Dedifferentiated amniotic fluid mesenchymal stem cell (primary cell): ENCODE data around the gene FRYL.
"Not testable (repeated sequence)": the region's sequence is repeated elsewhere in the genome, so short reads cannot be mapped to it uniquely, and the experiment has no call there.

Experiments
- DNase-seq: peaks from one replicate; pipeline ENCODE4 v3.0.0-alpha.2; 2016; ENCODE audit errors: extremely low spot score

The FRYL gene

GRCh38 chr4:48490680-48491513 is 289.2 kb downstream of the FRYL start:
- DNase-seq: no peak

DNA sequence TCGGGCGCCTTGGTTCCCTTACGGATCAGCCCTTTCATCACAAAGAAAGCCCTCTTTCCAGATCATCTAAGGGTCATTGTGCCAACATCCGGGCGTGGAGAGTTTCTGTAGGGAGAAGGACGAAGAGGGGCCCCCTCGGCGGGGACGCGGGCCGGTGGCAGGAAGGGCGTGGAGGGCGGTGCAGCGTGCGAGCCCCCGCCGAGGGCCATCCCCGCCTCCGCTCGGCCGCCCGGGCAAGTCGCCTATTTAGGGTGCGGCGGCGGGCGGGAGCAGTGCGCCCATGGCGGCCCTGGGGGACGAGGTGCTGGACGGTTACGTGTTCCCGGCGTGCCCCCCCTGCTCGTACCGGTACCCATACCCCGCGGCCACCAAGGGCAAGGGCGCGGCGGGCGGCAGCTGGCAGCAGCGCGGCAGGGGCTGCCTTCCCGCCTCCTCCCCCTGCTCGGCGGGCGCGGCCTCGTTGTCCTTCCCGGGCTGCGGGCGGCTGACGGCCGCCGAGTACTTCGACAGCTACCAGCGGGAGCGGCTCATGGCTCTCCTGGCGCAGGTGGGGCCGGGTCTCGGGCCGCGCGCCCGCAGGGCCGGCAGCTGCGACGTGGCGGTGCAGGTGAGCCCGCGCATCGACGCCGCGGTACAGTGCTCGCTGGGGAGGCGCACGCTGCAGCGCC is 289.9 kb downstream of the FRYL start, which contains the start of gene ZAR1:
Gene ZAR1 (plus strand): TSS at position 241 of the 668 bp plus-strand sequence. CDS start 40 bp downstream, at position 281.
- no peak for DNase-seq

GRCh38 chr4:48489683-48490011 is 290.4 kb downstream of the FRYL start:
- no peak for DNase-seq

- DNase-seq: no peak
Measured at GRCh38 chr4:48484494-48485168, 295.4 kb downstream of the FRYL start.

DNA sequence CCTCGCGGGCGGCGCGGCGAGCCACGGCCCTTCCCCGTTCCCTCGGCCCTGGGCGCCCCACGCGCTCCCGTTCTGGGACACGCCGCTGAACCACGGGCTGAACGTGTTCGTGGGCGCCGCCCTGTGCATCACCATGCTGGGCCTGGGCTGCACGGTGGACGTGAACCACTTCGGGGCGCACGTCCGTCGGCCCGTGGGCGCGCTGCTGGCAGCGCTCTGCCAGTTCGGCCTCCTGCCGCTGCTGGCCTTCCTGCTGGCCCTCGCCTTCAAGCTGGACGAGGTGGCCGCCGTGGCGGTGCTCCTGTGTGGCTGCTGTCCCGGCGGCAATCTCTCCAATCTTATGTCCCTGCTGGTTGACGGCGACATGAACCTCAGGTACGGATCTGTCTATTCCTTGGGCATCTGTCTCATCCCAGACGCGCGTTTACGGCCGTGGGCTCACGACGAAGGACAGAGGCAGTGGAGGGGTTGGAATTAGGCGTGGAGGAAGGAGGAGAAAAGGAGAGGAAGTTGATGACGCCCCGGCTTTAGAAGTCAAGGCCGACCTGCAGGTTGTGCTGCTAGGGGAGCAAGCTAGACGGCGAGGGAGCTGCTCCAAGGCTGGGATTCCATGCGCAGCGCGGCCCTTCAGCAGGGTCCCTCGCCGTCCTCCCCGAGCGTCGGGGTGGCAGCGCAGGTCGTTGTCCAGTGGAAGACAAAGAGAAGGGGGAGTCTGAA is 296.1 kb downstream of the FRYL start:
- DNase-seq: no peak

GRCh38 chr4:48483006-48483776 is 296.9 kb downstream of the FRYL start, which contains the start of gene SLC10A4:
Gene SLC10A4 (plus strand): TSS chr4:48483343. CDS start chr4:48483562, 219 bp downstream.
- DNase-seq: no peak

DNA sequence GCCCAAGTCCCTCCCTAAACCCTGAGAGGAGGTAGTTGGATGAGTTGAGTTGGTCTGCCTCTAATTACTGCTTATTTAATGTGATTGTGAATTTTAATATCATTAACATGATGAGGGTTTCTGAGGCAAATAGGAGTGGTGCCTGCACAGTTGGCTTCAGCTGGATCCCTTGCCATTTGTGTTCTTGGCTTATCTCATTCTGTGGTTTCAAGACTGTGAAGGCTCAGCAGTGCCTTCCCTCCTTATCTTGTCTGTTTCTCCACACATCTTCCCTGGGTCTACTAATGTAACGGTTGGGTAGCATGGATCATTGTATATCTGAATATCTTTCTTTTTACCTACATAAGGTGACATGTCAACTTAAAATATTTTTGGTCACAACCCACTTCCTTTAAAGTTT is 298.5 kb downstream of the FRYL start:
- DNase-seq: no peak

DNA sequence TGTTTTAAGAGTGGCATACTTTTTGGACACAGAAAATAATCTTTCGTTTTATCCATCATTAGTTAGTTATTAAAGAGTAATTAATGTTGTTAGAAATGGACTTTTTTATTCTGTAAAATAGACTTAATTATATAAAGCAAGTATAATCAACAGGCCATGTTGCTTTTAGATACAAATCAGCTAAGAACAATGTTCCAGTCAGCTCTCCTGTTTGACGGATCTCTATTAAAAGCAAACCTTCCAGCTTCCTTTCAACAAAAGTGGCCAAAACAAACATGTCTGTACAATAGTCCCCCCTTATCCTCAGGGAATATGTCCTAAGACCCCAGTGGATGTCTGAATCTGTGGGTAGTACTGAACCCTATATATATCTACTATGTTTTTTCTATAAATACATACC is 301.8 kb downstream of the FRYL start:
- DNase-seq: no peak

- no peak for DNase-seq
Measured at GRCh38 chr4:48475770-48476169, 304.3 kb downstream of the FRYL start.

DNA sequence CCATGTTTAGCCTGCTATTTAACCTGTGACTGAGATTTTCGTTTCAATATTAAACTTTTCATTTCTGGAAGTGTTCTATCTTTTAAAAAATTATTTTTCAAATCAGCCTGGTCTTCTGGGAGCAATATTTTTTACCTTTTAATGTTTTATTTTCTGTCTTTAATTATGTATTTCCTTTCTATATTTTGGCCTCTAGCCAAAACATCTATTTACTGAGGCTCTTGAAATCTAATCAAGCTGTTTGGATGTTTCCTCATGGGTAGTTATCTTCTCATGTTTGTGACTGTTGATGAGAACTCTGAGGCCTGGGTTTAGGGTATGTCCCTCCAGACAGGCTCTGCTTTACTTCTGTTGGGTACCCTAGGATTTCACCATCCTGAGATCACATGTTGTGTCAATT is 307.3 kb downstream of the FRYL start:
- DNase-seq: no peak

DNA sequence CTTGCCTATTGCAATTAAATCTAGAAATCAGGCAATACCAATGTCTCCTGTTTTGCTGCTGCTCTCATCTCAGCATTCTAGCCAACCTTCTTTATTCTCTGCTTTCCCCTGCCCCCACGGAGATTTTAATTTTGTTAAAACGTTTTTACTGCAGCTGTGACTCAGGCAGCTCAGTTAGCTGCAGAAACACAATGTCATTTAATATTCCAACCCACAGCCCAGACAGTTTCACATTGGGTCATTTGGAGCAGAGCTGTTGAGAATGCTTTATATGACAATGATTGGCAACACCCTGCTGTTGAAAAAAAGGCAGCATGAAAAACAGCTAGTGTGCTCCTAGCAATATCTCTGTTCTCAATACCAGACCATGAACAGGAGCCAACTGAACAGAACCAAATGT is 309.5 kb downstream of the FRYL start:
- peak; percentile 21 for DNase-seq

- DNase-seq: no peak
Measured at GRCh38 chr4:48470137-48470536, 309.9 kb downstream of the FRYL start.

DNA sequence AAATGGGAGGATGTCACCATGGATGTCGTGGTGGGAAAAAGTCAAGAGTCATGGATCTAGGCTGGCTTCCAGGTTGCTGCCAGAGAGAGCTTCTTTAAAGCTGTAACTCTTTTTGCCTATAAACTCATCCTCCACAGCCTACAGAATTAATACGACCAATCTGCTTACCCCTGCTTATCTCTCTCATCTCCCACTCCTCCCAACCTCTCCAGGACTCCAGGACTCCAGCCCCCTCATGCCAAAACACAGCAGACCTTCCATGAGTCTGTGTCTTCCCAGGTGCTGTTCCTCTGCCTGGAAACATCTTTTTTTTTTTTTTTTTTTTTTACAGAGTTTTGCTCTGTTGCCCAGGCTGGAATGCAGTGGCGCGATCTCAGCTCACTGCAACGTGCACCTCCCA is 312.2 kb downstream of the FRYL start:
- DNase-seq: no peak

- DNase-seq: no peak
Measured at GRCh38 chr4:48467442-48467841, 312.6 kb downstream of the FRYL start.

DNA sequence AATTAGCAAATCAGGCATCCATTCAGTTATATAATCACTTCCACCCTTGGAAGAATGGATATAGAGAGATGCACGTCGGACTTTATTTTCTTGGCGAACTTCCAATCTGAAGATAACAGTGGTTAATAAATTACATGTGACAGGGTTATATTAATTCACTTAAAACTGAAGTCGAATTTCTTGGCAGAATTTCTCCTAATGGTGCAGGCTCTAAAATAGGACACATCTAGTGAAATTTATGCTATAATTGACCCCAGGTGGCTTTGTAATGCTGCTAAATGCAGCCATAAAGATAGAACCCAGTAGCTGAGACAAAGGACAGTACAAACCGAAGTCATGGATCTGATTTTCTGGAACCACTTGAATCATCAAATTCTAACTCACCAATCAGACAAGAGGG is 317.7 kb downstream of the FRYL start:
- DNase-seq: no peak

DNA sequence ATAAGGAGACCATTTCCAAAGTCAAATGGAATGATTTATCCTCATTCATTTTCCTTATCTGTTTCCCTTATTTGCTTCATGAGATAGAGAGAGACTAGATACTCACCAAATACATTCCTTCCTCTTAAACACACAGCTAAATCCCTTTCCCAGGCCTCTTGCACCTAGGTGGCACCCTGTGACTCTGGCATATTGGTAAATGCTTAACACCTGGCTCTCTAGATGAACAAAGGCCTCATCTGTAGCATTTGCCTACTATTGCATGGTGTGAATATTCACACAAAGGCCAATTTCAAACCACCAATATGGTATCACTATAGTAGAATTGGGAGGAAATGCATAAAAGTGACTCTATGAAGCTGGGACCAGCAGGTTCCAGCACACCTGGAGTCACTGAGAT is 319.1 kb downstream of the FRYL start:
- DNase-seq: no peak

- no peak for DNase-seq
Measured at GRCh38 chr4:48454591-48454990, 325.5 kb downstream of the FRYL start.

GRCh38 chr4:48451656-48452055 is 328.4 kb downstream of the FRYL start:
- not testable (repeated sequence) for DNase-seq

DNA sequence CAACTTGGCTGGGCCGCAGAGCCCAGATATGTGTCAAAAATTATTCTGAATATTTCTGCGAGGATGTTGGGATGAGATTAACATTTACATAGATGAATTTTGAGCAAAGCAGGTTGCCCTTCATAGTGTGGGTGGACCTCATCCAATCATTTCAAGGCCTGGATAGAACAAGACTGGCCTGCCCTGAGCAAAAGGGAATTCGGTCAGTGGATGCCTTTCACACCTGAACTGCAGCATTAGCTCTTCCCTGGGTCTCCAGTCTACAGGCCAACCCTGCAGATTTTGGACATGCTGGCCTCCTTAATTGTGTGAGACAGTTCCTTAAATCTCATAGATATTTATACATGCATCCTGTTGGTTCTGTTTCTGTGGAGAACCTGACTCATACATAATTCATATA is 329.3 kb downstream of the FRYL start:
- no peak for DNase-seq

- DNase-seq: no peak
Measured at GRCh38 chr4:48449151-48449550, 330.9 kb downstream of the FRYL start.
